T follicular helper cell (primary cell): Measurements from ENCODE around the gene AMZ1.
"Not testable (repeated sequence)": the region's sequence is repeated elsewhere in the genome, so short reads cannot be mapped to it uniquely, and the experiment has no call there.

Experiments
- DNase-seq: peaks from one replicate; pipeline ENCODE4 v3.0.0-alpha.2; 2020; ENCODE audit warnings: low read depth

AMZ1 gene

GRCh38 chr7:2711895-2712675, 24.1 kb downstream of the AMZ1 start:
- DNase-seq, result no peak

- no peak for DNase-seq
These were observed 25.4 kb downstream of the AMZ1 start for GRCh38 chr7:2713370-2713769.

- DNase-seq, result no peak
These were observed 26.0 kb downstream of the AMZ1 start for GRCh38 chr7:2713978-2714377.

DNA sequence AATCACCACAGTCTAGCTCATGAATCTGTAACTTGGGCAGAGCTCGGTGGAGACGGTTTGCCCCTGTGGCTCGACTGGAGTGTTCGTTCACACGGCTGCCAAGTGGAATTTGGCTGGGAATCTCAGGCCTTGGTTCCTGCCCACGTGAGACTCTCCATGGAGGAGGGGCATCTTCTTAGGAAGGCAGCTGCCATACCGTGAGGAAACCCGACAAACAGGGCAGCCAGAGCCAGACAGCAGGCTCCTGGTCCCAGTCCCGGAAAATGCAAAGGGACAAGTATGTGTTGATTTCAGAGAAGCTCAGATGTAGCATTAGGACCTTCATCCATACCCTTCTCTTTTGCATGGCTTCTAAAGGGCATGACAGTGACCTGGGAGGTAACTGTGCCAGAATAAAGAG, 26.6 kb downstream of the AMZ1 start:
- no peak for DNase-seq

- peak; percentile 39 for DNase-seq
These were observed 27.6 kb downstream of the AMZ1 start for GRCh38 chr7:2715341-2716231.

GRCh38 chr7:2716488-2716887, 28.5 kb downstream of the AMZ1 start:
- no peak for DNase-seq

DNA sequence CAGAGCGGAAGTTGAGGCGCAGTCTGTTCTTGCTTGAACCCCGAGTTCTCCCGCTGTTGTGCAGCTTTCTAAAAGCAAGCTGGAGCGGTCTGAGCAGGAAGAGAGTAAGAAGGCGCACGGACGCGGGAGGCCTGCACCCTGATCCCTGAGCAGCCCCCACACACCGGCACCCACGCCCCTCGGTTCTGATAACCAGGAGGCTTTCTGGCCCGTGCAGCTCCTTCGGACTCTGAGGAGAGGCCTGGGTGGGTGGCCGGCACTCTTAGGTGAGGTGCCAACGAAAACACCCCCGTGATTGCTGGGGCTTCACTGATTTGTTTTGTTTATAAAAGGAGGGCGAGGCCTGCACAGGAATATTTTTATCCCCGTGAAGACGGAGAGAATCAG, 28.9 kb downstream of the AMZ1 start:
- no peak for DNase-seq

DNA sequence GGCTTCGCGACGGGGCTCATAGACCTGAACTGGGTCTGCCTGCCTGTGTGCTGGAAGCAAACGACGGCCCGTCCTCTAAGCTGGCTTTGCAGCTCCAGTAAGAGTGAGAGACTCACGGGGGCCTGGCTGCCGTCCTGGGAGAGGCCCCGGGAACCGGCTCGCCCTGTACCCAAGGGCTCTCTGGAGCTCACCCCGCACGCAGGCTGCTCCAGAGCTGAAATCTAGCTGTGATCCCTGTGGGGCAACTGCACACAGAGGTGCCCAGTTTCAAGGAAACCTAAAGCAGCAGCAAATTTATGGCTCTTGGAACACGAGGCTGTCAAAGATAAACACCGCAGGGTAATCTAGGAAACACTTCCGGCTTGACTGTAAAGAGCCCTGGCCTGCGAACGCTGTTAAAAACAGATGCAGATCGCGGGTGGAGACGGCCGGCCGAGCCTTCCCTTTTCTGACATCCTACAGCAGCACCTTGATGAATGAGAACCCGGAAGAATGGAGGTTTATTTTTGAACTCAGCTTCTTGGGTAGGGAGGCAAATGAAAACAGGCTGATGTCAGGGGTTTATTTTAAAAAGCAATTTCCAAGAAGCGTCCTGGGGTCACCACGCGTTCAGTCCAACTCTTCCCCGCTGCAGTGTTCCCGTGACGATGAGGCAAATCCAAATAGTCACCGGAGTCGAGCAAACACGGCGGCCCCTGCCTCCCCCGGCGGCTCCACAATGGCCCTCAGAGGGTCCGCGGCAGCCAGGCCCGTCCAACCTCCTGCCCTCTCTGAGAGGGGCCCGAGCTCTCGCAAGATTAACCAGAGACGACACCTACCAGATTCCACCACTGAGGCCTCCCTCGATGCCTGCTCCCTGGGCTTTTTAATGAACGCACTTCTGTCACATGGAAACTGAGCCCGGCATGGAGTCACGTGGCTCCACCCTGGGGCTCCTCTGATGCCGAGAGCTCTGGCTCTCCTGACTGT, 29.6 kb downstream of the AMZ1 start:
- no peak for DNase-seq

DNA sequence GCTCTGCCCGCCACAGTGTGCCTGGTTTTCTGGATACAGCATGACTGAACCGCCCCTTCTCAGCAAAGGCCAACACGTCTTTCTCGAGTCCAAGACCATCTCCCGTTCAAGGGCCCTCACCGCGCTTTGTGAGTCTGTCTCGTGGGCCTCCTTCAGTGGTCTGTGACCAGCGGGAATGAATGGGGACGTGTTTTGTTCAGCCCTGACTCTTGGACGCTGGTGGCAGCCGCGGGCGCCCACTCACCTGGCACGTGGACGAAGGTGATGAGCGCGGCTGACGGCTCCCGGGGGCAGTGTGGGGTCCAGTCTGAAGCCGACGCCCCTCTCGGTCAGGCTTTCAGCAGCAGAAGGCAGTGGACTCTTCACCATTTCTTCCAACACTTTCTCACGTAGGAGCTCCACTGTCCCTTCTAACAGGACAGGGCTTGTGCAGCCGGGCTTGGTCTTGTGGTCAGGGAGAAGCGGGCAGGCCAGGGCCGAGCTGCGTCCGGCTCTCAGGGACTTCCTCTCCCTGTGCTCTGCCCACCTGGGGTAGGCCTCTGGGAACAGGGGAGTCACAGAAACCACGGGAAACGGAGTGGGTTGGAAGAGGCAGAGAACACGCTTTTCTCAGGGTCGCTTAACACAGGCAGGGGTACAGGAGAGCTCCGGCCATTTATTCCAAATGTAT, 30.4 kb downstream of the AMZ1 start:
- no peak for DNase-seq

DNA sequence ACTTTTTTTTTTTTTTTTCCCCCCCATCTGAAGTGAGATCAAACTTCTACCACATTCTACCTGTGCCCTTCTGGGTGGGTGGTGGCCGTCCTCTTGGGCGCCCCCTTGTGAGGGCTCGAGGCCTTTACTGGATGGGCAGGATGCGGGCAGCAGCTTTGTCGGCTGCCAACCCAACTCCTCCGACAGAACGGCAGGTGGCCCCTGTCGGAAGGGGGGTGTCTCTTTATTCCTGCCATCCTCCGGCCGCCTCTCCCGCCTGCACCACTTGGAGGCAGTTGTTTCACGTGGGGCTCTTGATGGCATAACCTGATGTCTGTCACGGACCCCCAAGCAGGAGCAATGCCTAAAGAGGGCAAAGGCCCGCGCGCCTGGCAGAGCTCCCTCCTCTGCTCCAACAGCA, 31.0 kb downstream of the AMZ1 start:
- peak; percentile 55 for DNase-seq

DNA sequence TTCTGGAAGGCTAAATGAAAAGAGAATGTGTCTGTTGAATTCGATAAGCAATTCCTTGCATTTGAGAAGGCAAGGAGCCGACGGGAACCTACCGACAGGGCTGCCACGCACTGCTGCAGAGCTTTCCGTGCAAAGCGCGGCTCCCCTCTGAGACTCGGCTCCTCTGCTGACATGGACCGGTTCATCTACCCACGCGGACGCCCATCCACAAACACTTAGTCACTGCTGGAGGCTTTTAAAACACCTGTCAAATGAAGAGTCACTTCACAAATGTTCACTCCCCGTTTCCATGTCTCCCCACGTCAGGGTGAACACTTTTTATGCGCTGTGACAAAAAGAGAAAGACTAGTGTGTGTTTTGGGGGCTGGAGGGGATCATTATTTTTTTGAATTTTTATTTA, 32.0 kb downstream of the AMZ1 start:
- no peak for DNase-seq

DNA sequence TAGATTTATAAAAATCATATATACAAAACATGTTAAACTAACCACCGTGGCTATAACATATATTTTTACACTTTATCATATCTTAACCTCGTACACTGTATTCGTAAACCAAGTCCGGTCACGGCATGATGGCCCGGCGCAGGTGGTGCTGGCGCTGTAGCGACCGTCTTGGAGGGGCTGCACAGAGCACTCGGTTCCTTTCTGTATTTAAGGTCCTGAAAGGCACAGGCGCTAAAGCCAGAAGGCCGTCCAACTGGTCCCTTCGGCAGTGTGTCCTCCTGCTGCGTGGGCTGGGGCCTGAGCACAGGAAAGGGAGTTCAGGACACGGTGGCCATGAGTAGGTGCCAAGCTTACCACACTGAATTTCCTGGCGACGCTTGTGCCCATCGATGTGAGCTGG, 33.8 kb downstream of the AMZ1 start:
- DNase-seq, result no peak

DNA sequence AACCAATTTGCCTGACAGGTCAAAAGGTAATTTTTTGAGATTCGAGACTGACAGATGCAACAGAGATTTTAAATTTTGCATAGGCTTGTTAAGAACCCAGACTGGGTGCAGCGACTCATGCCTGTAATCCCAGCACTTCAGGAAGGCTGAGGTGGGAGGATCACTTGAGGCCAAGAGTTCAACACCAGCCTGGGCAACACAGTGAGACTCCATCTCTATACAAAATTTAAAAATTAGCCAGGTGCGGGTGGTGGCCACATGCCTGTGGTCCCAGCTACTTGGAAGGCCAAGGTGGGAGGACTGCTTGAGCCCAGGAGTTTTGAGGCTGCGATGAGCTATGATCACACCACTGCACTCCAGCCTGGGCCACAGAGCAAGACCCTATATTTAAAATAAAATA, 34.6 kb downstream of the AMZ1 start:
- DNase-seq, result no peak

DNA sequence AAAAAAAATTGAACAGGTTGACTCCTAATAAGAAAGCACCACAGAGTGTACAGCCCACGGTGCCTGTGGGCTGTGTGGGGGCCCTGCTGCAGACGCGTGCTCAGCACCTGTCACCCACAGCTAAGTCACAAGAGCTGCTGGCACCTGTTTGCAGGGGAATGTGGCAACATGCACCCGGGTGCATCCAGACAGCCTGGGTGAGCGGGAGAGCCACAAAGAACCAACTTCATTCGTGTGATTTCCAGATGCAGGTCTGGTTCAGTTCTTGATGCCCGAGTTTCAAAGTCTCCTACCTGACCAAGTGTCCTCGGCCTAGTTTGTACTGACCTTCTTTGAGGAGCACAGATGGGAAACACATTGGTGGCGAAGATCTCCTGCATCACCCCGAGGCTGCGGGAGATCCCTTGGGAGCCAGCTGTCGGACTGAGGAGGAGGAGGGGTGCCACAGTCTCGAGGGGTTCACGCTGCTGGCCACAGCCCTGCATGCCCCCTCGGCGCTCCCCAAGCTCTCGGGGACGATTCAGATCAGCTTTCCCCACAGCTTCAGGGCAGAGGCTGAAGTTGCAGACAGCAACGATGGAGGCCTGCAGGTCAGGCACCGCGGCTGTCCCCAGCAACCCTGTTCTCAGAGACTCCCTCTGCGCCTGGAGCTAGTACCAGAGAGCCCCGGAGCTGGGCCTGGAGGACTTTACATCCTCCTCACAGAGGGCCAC, 35.3 kb downstream of the AMZ1 start:
- no peak for DNase-seq

DNA sequence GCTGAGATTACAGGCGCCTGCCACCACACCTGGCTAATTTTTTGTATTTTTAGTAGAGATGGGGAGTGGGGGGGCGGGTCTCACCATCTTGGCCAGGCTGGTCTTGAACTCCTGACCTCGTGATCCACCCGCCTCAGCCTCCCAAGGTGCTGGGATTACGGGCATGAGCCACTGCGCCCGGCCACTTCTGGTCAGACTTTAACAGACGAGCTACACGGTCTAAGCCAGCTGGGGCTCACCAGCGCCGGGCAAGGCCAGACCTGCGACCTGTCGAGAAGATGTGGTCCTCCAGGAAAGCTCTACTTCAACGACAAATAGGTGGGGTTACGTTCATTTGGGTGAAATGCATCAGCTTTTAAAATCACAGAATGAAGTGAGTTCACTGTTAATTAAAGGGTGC, 36.0 kb downstream of the AMZ1 start:
- not testable (repeated sequence) for DNase-seq

DNA sequence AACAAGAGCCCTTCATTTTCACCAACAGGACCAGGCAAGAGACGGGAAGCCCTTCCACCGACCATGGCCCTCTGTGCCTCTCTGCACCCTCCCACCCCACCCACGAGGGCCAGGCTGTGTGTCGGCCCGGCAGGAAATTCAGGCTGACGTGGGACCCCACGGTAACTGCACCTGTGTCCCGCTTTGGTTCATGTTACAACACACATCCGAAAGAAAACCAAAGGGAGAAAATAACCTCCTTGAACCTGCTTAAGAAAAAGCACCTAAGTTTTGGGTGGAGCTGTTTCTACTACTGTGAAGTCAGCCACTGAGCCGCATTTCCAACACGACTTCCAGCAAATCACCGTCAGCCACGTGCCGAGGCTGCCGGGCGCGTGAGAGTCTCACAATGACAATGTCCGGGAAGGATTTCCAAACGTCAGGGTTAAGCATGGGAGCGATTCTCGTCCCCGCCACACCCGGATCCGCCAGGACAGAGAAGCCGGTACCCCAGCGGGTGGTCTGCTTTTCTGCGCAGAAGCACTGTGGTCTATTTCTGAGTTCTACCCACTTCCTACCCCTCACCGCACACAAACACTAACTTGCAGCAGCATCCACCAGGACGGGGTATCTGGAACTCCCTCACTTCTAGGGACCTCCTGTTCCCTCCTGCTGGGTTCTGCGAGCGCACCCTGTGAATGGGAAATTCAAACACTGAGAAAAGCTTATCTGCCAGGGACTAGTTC, 36.6 kb downstream of the AMZ1 start:
- no peak for DNase-seq

DNA sequence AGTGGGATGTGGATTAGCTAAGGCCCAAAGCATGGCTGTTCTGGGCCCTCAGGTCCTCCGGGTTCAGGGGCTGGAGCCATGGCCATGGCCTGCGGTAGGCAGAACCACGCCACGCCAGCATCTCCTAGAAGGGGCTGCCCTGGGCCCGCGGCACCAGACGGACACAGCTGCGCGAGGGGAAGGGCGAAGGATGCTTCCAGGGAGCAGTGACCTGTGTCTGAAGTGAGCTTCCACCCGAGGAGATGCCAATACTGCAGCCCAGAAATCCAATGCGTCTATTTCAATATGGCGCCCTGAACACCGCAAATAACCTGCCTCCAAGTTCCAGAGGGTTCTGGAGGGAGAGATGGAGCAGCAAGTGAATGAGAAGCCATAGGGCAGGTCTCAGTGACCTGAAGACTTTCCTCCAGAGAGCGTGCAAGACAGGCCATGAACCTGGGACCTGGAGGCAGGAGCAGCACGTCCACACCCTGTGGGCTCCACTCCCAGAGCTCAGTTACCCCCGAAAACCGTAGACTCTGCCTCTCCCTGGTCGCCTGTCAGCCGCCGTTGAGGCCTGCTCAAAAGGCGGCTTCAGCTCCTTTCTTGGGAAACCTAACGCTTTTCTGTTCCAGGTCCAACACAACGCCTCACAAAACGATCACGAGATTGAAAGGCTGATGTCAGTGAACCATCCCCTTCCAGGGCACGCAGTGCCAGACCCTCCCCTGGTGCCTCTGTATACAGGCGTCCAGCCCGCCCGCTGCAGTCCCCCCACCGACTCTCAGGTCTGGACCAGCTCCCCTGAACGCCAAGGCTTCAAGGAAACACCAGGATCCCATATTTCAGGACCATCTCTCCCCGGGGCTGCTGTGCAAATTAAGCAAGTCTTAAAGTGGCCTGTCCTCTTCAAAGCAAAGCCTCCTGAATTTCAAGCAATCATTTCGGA, 37.4 kb downstream of the AMZ1 start:
- no peak for DNase-seq

- no peak for DNase-seq
These were observed 38.5 kb downstream of the AMZ1 start for GRCh38 chr7:2726316-2727018.
